Neural progenitor cell (in vitro differentiated cells): Measurements from ENCODE around the gene ZGPAT.

ENCODE experiments used
- CTCF ChIP-seq: fragments of 200-600 bp; sonication (generic); IDR thresholded peaks from 2 replicates; pipeline ENCODE4 v1.5.1; 2017; ENCODE audit warnings: antibody characterized with exemption, mild to moderate bottlenecking
- EZH2 ChIP-seq: fragments of 200-600 bp; sonication (generic); IDR thresholded peaks from 2 replicates; pipeline ENCODE4 v1.6.1; 2017; ENCODE audit warnings: antibody characterized with exemption, mild to moderate bottlenecking, moderate library complexity

GRCh38 chr20:63675681-63676368, 32.0 kb upstream of the ZGPAT start:
- TF ChIP-seq CTCF (no peak), EZH2 (no peak)
